GM18505 (cell line): Measurements from ENCODE around the gene FSIP1.

Experiments
- ATAC-seq: cut with Tn5 transposase; IDR thresholded peaks from one replicate; pipeline ENCODE4 v1.9.1; 2021; ENCODE audit not compliant: unreplicated experiment
- POLR2A ChIP-seq: IDR thresholded peaks from 4 replicates; pipeline ENCODE4 v1.6.1; 2011; ENCODE audit warnings: borderline replicate concordance; ENCODE audit not compliant: insufficient read depth, insufficient read length; ENCODE audit errors: extremely low read depth

The FSIP1 gene

GRCh38 chr15:39605146-39605545 lies 177.5 kb downstream of the FSIP1 start:
- no peak for TF ChIP-seq POLR2A
- ATAC-seq, result no peak

- no peak for TF ChIP-seq POLR2A
- no peak for ATAC-seq
Measured at GRCh38 chr15:39602143-39602542, 180.5 kb downstream of the FSIP1 start.

DNA sequence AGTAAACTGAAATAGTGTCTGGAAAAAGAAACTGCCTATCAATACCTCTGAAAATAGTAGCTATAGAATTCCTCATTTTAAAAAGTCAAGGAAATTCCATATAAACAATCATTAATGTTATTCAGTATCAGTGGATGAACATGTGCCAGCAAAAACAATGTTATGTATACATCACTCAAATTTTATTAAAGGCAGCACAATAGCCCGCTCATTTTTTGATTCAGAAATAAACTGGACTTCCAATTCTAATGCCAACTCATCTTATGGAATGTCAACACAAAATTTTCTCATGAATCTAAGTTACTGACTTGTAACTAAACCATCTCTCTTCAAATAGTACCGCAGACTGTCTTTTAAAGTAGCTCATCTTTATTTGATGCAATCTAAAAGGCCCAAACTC lies 182.8 kb downstream of the FSIP1 start:
- TF ChIP-seq POLR2A, result no peak

GRCh38 chr15:39598958-39599845 lies 183.4 kb downstream of the FSIP1 start:
- TF ChIP-seq POLR2A, result no peak
- ATAC-seq, result no peak

More for the DNA sequence above, 182.8 kb downstream of the FSIP1 start:
- ATAC-seq, result no peak

DNA sequence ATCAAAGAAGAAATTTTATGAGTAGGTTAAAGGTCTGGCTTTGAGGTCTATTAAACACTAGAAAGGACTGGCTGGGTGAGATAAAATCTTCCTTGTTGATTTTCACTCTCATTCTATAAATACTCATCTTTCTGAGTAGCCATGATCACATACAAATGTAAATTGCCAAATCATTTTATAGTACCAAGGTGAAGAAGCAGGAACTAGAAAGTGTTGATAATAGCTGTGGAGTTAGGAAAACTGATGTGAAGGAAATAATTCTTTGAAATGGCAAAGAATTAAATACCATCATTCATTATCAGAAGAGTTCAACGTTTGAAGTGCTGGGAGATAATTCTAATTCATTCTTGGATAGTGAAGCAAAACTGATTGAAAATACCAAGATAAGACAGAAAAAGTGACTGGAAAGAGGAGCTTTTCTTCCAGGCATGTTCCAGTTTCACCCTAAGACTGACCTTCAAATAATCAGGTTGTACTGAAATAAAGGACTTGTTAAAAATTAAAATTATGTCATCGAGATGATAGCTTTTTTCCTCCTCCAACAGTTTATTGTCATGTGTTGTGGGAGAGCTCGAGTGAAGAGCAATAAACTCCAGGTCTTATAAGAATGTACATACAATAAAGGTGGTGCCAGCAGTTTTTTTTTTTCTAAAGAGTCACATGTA lies 184.3 kb downstream of the FSIP1 start:
- no peak for TF ChIP-seq POLR2A
- ATAC-seq, result no peak

DNA sequence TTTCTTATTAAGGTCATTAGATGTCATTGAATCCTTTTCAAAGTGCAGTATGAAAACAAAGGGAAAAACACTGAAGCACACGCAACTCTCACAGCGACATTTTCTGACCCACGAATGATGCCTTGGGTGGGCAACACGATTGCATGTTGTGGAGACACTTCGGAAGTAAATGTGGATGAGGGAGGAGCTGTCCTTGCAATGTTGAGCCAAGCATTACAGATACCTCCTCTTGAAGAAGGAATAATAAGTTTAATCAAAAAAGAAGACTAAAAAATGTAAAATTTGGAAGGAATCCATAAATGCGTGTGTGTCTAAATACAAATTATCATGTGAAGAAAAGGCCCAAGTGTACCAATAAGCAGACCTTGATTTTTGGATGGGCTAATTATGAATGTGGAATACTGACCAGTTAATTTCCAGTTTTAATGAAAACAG lies 184.9 kb downstream of the FSIP1 start:
- no peak for TF ChIP-seq POLR2A
- no peak for ATAC-seq

GRCh38 chr15:39597336-39597735 lies 185.3 kb downstream of the FSIP1 start:
- ATAC-seq, result no peak
- no peak for TF ChIP-seq POLR2A

GRCh38 chr15:39596358-39597051 lies 186.1 kb downstream of the FSIP1 start:
- ATAC-seq, result no peak
- TF ChIP-seq POLR2A, result no peak

DNA sequence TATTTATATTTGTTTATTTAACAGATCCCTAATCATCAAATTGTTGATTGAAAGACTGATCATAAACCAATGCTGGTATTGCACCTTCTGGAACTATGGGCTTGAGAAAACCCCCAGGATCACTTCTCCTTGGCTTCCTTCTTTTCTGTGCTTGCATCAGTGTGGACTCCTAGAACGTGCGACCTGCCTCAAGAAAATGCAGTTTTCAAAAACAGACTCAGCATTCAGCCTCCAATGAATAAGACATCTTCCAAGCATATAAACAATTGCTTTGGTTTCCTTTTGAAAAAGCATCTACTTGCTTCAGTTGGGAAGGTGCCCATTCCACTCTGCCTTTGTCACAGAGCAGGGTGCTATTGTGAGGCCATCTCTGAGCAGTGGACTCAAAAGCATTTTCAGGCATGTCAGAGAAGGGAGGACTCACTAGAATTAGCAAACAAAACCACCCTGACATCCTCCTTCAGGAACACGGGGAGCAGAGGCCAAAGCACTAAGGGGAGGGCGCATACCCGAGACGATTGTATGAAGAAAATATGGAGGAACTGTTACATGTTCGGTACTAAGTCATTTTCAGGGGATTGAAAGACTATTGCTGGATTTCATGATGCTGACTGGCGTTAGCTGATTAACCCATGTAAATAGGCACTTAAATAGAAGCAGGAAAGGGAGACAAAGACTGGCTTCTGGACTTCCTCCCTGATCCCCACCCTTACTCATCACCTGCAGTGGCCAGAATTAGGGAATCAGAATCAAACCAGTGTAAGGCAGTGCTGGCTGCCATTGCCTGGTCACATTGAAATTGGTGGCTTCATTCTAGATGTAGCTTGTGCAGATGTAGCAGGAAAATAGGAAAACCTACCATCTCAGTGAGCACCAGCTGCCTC lies 187.1 kb downstream of the FSIP1 start:
- TF ChIP-seq POLR2A, result no peak
- no peak for ATAC-seq

- TF ChIP-seq POLR2A, result no peak
- no peak for ATAC-seq
Measured at GRCh38 chr15:39594446-39595337, 187.9 kb downstream of the FSIP1 start.

GRCh38 chr15:39593656-39594445 lies 188.8 kb downstream of the FSIP1 start:
- ATAC-seq, result no peak
- no peak for TF ChIP-seq POLR2A

GRCh38 chr15:39593071-39593655 lies 189.5 kb downstream of the FSIP1 start:
- no peak for TF ChIP-seq POLR2A
- no peak for ATAC-seq
